ENCODE results near the gene ZNF487.
"Not testable (repeated sequence)": the region's sequence is repeated elsewhere in the genome, so short reads cannot be mapped to it uniquely, and the experiment has no call there.

GRCh38 chr10:43456561-43456960 lies 19.6 kb downstream of the ZNF487 start:
- TF ChIP-seq CTCF (conservative IDR thresholded peaks at IDR 0.05 in 1 of 2, IDR thresholded peaks at IDR 0.05 in 1 of 2; ENCODE audit: low read depth in 1 of 2, low read length in 2 of 2); EZH2 (IDR thresholded peaks at IDR 0.05; ENCODE audit: low read length, missing control alignments): not testable (repeated sequence)
